Breast epithelium (tissue), 4 donors: ENCODE results near the gene ZNF677. TPM values are rescaled to one million over a fixed set of nuclear protein-coding genes. Genes with fewer than 3 reads are reported as not detected.
"Not testable (repeated sequence)": the region's sequence is repeated elsewhere in the genome, so short reads cannot be mapped to it uniquely, and the experiment has no call there.

Source experiments
- DNase-seq, 2 donors: peaks; one replicate each; pipeline ENCODE4 v3.0.0-alpha.2; 2019; ENCODE audit warnings: low spot score in 2 of 2
- H3K27ac ChIP-seq, 2 donors: fragments of 200-600 bp; sonication (generic) in 1 of 2; one replicate each; pipeline ENCODE4 v1.5.1; 2016 to 2019; ENCODE audit warnings: mild to moderate bottlenecking in 1 of 2
- H3K27me3 ChIP-seq, 2 donors: fragments of 200-600 bp; sonication (generic) in 1 of 2; one replicate each; pipeline versions ENCODE4 v1.5.1 to v1.6.0; 2017 to 2019; ENCODE audit warnings: control low read depth in 1 of 2, mild to moderate bottlenecking in 1 of 2
- H3K36me3 ChIP-seq: fragments of 200-600 bp; one replicate; pipeline ENCODE4 v1.5.1; 2019
- H3K4me1 ChIP-seq, 2 donors: fragments of 200-600 bp; sonication (generic); one replicate each; pipeline ENCODE4 v1.5.1; 2016 to 2019; ENCODE audit warnings: control low read depth in 1 of 2
- H3K4me3 ChIP-seq, 3 donors: fragments of 200-600 bp; sonication (generic); 1 replicate in 2 of 3; 2 replicates in 1 of 3; pipeline ENCODE4 v1.5.1; 2016 to 2019; ENCODE audit warnings: mild to moderate bottlenecking in 3 of 3, moderate library complexity in 2 of 3
- H3K9me3 ChIP-seq, 2 donors: fragments of 200-600 bp; sonication (generic) in 1 of 2; one replicate each; pipeline ENCODE4 v1.5.1; 2016 to 2019; ENCODE audit warnings: control low read depth in 1 of 2
- POLR2A ChIP-seq: fragments of 450-650 bp; IDR thresholded peaks from one replicate; pipeline ENCODE4 v1.6.1; 2016; ENCODE audit warnings: antibody characterized with exemption, mild to moderate bottlenecking, moderate library complexity
- POLR2AphosphoS5 ChIP-seq, 3 donors: sonication (generic); formaldehyde crosslinking; IDR thresholded peaks; one replicate each; pipeline ENCODE4 v1.6.1; 2017; ENCODE audit warnings: antibody characterized with exemption in 3 of 3
- intact Hi-C: fragments of 100-400 bp; cut with DNase I; formaldehyde crosslinking; loops from one replicate; pipeline ENCODE4 v1.15.1; 2023; ENCODE audit warnings: low total_unique reads
- total RNA-seq, 3 donors: library from RNA; depleted of rRNA; stranded (reverse); fragments of >200 nt; gene quantifications; one replicate each; pipeline ENCODE4 v1.1.0, GENCODE V29; 2016
- TF ChIP-seq, protein P1 (sequence below), 3 donors: fragments of 450-650 bp; IDR thresholded peaks; one replicate each; pipeline ENCODE4 v1.5.1; 2016 to 2017; ENCODE audit warnings: antibody characterized with exemption in 3 of 3, mild to moderate bottlenecking in 3 of 3, moderate library complexity in 3 of 3

Gene ZNF677
- 10 to 100 TPM; 11.1 to 26.3 (median 15.7) TPM for total RNA-seq

DNA sequence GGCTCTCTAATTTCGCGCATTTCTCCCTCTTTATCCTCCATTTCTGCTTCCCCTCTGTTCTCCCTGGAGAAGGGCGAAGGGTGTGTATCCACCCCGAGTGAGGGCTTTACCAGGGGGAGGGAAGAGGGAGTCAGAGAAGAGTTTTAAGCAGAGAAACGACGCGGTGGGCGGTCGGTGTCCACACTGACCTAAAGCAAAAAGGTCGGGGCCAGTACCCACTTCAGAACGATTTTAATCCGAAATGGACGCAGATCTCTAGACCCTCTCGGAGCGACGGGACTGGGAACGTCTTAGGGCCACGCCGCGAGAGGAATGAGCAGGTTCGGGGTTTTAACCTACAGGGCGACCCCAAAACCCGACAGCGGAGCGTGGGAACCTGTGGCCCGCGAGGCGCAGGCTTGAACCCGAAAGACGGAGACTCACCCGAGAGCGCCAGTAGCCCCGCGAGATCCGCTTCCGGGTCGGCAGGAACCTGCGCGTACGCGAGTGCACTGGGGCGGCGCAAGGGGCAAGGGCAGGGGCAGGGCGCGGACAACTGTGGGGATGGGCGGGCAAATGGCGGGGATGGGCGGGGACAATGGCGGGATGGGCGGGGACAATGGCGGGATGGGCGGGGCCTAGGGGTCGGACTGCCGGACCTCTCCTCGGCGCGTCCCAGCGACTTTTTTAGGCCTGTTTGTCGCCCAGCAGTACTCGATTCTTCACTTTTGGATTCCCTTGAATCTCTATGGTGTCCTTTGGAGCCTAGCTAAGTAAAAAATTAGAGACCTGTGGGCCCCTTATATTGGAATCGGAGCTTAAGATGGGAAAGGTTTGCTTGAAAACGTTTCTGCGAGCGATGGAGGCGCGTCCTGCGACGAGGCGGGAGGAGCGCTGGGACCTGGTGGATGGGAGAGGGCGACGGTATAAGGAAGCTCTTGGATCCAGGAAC lies at the start of gene ZNF677:
Gene ZNF677 (minus strand): TSS at position 463 of the 931 bp plus-strand sequence. CDS start 3,323 bp downstream, outside the sequence.
- Histone ChIP-seq H3K27ac (peak within 1 kb of the TSS; percentile 82 to 83), H3K4me3 (peak within 1 kb of the TSS; percentile 77 to 83 (median 77)), H3K36me3 (peaks cover 17% of the 10 kb centered on the region), H3K27me3 (no peaks in the 10 kb centered on the region), H3K9me3 (peaks cover 29 to 39% of the 10 kb centered on the region in 2 donors), H3K4me1 (no peaks in the 10 kb centered on the region)
- DNase-seq, result peak; percentile 85 to 91
- TF ChIP-seq, protein P1, sequence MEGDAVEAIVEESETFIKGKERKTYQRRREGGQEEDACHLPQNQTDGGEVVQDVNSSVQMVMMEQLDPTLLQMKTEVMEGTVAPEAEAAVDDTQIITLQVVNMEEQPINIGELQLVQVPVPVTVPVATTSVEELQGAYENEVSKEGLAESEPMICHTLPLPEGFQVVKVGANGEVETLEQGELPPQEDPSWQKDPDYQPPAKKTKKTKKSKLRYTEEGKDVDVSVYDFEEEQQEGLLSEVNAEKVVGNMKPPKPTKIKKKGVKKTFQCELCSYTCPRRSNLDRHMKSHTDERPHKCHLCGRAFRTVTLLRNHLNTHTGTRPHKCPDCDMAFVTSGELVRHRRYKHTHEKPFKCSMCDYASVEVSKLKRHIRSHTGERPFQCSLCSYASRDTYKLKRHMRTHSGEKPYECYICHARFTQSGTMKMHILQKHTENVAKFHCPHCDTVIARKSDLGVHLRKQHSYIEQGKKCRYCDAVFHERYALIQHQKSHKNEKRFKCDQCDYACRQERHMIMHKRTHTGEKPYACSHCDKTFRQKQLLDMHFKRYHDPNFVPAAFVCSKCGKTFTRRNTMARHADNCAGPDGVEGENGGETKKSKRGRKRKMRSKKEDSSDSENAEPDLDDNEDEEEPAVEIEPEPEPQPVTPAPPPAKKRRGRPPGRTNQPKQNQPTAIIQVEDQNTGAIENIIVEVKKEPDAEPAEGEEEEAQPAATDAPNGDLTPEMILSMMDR (IDR thresholded peaks at IDR 0.05), result no peak
- peak in 2 of 3 donors; percentile 42 to 65 for TF ChIP-seq POLR2AphosphoS5 (IDR thresholded peaks at IDR 0.05)
- intact Hi-C loops, result no loop called here

- H3K27me3 ChIP-seq, H3K4me3 ChIP-seq, H3K36me3 ChIP-seq, DNase-seq, intact Hi-C loops, H3K9me3 ChIP-seq, H3K4me1 ChIP-seq, H3K27ac ChIP-seq: not testable (repeated sequence)
These were observed 46.7 kb upstream of the ZNF677 start for GRCh38 chr19:53301341-53301740.

GRCh38 chr19:53294786-53295441 lies 40.2 kb upstream of the ZNF677 start:
- no peak for TF ChIP-seq POLR2AphosphoS5 (IDR thresholded peaks at IDR 0.05)
- Histone ChIP-seq H3K27ac (no peak overlapping the region), H3K27me3 (no peaks in the 10 kb centered on the region), H3K9me3 (peaks cover 29 to 47% of the 10 kb centered on the region in 2 donors), H3K36me3 (no peaks in the 10 kb centered on the region), H3K4me3 (no peak overlapping the region), H3K4me1 (no peaks in the 10 kb centered on the region)
- no peak for DNase-seq
- intact Hi-C loops, result no loop called here

DNA sequence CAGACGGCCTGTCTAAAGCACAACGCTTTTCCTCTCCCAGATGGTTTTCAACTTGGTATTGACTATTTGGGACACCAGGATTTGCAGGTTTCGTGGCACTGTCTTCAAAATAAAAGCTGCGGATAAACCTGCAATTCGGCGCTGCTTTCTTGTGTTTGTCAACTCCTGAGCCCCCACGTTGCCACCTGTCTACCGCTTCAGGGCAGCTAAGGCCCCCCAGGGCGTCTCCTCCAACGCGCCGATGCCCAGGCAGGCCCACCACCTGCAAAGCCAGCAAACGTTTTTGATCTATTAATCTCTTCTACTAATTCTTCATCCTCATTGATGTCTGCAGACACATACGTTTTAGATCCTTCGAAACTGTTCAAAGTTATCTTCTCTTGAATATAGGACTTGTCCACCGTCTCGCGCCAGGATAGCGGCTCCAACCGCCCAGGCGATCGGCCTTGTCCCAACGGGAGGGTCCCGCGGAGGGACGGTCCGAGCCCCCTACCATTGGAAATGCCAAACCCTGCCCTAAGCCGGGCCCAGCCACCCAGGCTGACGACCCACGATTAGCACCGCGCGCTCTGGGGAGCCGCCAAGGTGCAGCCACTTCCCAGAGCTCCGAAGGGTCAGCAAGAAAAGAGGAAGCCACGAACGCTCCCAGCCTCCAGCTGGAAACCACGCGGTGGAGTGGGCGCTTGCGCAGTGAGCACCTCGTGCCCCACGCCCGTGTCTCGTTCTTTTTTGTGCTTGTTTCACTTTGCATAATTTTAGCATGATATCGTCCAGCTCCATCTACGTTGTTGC lies 36.3 kb upstream of the ZNF677 start:
- Histone ChIP-seq H3K27ac (no peak overlapping the region), H3K36me3 (no peaks in the 10 kb centered on the region), H3K27me3 (no peaks in the 10 kb centered on the region), H3K4me1 (no peaks in the 10 kb centered on the region), H3K4me3 (no peak overlapping the region), H3K9me3 (peaks cover 16 to 38% of the 10 kb centered on the region in 2 donors)
- no peak for DNase-seq
- intact Hi-C loops, result no loop called here
- TF ChIP-seq POLR2AphosphoS5 (IDR thresholded peaks at IDR 0.05) (no peak), POLR2A (no peak)
- TF ChIP-seq, protein P1 (IDR thresholded peaks at IDR 0.05), result no peak

- Histone ChIP-seq H3K9me3 (no peaks in the 10 kb centered on the region), H3K36me3 (no peaks in the 10 kb centered on the region), H3K27ac (no peak overlapping the region), H3K4me1 (no peaks in the 10 kb centered on the region), H3K27me3 (no peaks in the 10 kb centered on the region), H3K4me3 (no peak overlapping the region)
- no peak for DNase-seq
- intact Hi-C loops, result no loop called here
- TF ChIP-seq, protein P1 (IDR thresholded peaks at IDR 0.05), result no peak
- TF ChIP-seq POLR2A (no peak), POLR2AphosphoS5 (IDR thresholded peaks at IDR 0.05) (no peak)
These were observed 30.4 kb upstream of the ZNF677 start for GRCh38 chr19:53285087-53285486.

GRCh38 chr19:53281947-53282346 lies 27.3 kb upstream of the ZNF677 start:
- H3K9me3 ChIP-seq, H3K27ac ChIP-seq, H3K4me3 ChIP-seq, H3K4me1 ChIP-seq, intact Hi-C loops, H3K27me3 ChIP-seq, DNase-seq, H3K36me3 ChIP-seq: not testable (repeated sequence)
